K562 (cell line): ENCODE results near the gene PYROXD2. TPM values are rescaled to one million over a fixed set of nuclear protein-coding genes. Genes with fewer than 3 reads are reported as not detected.

Experiments used
- MAZ ChIP-seq, 2 experiments: fragments of 450-650 bp in 1 of 2; sonication (generic) in 1 of 2; formaldehyde crosslinking; IDR thresholded peaks in 1 of 2; conservative IDR thresholded peaks in 1 of 2; 2 replicates each; pipeline versions ENCODE4 v1.4.0 to v1.5.0; 2020; ENCODE audit warnings: mild to moderate bottlenecking in 1 of 2, missing genetic modification reagents in 1 of 2
- TBL1XR1 ChIP-seq, 2 experiments: IDR thresholded peaks; 2 replicates each; pipeline ENCODE4 v1.6.1; 2012; ENCODE audit warnings: improper control_type of control experiment in 2 of 2, low read length in 2 of 2, mild to moderate bottlenecking in 1 of 2
- ZBTB8A ChIP-seq: fragments of 450-650 bp; IDR thresholded peaks from 2 replicates; pipeline ENCODE4 v1.6.1; 2018; ENCODE audit warnings: mild to moderate bottlenecking, moderate library complexity; ENCODE audit not compliant: partially characterized antibody
- ZNF57 ChIP-seq: fragments of 450-650 bp; formaldehyde crosslinking; IDR thresholded peaks from 2 replicates; pipeline ENCODE4 v1.4.0; 2020; ENCODE audit warnings: mild to moderate bottlenecking, moderate library complexity
- polyA plus RNA-seq, 8 experiments: library from polyadenylated mRNA; depleted of rRNA in 4 of 8; stranded (reverse) in 5 of 8; unstranded in 3 of 8; fragments of >200 nt; fragmentation: Nextera tagmentation in 2 of 8; fragmentation: Illumina TruSeq in 1 of 8; extraction: Ambion mirVana in 2 of 8; extraction: Trizol in 1 of 8; gene quantifications; 2 replicates each; pipeline versions ENCODE4 v1.2.1 to v1.2.3, GENCODE V29; 2011 to 2014; ENCODE audit warnings: inconsistent platforms in 1 of 8, missing spikeins in 1 of 8
- total RNA-seq, 7 experiments: library from RNA; depleted of rRNA in 6 of 7; stranded (reverse); fragments of >200 nt in 6 of 7; fragmentation: Illumina TruSeq in 2 of 7; extraction: Trizol in 2 of 7; gene quantifications; 2 replicates each; pipeline versions ENCODE4 v1.2.1 to v1.2.3, GENCODE V29; 2011 to 2021; ENCODE audit warnings: low replicate concordance in 1 of 7
- TF ChIP-seq, protein P1 (sequence below): fragments of 450-650 bp; IDR thresholded peaks from 2 replicates; pipeline ENCODE4 v1.6.1; 2016; ENCODE audit warnings: borderline replicate concordance
- TF ChIP-seq, protein P2 (sequence below): fragments of 450-650 bp; IDR thresholded peaks from 2 replicates; pipeline ENCODE4 v1.6.1; 2016; ENCODE audit warnings: antibody characterized with exemption

The PYROXD2 gene
- total and polyA plus RNA-seq, 9 of the 15 experiments (the other 6 are each of a cell fraction or from before 2014, with no cell fraction given): 0.14 to 1.4 (median 0.58) TPM

DNA sequence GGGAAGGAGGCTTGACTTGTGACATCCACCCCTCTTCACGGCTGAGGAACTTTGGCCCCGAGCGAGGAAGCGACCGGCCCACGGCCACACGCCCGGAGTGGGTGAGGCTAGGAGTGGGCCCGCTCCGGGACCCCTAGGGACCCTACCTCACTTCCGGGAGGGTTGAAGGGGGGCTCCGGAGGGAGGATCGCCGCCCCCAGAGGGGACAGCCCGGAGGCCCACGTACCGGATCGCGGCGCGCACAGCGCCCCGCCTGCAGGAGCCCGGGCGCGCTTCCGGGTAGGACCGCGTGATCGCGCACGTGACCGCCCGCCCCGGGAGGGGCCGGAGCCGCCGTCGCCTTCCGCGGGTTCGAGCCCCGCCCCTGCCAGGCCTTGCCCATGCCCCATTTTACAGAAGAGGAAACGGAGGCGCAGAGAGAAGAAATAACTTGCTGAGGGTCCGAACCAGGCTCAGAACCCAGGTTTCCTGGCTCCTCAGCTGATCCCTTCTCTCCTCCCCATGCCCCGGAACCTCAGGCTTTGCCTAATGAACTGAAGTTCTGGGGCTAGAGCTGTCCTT, 31.8 kb upstream of the PYROXD2 start, which contains the start of gene HPS1 (continued):
- TF ChIP-seq, protein P1, sequence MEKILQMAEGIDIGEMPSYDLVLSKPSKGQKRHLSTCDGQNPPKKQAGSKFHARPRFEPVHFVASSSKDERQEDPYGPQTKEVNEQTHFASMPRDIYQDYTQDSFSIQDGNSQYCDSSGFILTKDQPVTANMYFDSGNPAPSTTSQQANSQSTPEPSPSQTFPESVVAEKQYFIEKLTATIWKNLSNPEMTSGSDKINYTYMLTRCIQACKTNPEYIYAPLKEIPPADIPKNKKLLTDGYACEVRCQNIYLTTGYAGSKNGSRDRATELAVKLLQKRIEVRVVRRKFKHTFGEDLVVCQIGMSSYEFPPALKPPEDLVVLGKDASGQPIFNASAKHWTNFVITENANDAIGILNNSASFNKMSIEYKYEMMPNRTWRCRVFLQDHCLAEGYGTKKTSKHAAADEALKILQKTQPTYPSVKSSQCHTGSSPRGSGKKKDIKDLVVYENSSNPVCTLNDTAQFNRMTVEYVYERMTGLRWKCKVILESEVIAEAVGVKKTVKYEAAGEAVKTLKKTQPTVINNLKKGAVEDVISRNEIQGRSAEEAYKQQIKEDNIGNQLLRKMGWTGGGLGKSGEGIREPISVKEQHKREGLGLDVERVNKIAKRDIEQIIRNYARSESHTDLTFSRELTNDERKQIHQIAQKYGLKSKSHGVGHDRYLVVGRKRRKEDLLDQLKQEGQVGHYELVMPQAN: no peak
- TF ChIP-seq, protein P2, sequence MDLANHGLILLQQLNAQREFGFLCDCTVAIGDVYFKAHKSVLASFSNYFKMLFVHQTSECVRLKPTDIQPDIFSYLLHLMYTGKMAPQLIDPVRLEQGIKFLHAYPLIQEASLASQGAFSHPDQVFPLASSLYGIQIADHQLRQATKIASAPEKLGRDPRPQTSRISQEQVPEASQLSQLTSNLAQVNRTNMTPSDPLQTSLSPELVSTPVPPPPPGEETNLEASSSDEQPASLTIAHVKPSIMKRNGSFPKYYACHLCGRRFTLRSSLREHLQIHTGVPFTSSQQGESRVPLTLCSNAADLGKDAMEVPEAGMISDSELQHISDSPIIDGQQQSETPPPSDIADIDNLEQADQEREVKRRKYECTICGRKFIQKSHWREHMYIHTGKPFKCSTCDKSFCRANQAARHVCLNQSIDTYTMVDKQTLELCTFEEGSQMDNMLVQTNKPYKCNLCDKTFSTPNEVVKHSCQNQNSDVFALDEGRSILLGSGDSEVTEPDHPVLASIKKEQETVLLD: no peak
- peak; percentile 90 to 97 for TF ChIP-seq MAZ (CRISPR knock-in tag; conservative IDR thresholded peaks at IDR 0.05 in 1 of 2, IDR thresholded peaks at IDR 0.05 in 1 of 2)
- TF ChIP-seq TBL1XR1 (IDR thresholded peaks at IDR 0.05; ENCODE audit: low read length in 2 of 2): no peak
- no peak for TF ChIP-seq ZNF57 (CRISPR knock-in tag)
- TF ChIP-seq ZBTB8A: no peak
